HCT116 (cell line): ENCODE results near the gene UFD1. TPM values are rescaled to one million over a fixed set of nuclear protein-coding genes. Genes with fewer than 3 reads are reported as not detected.

Experiments used
- ATAC-seq: fragments of 200-7000 bp; cut with Tn5 transposase; 2 replicates; pipeline ENCODE4 v1.9.1; 2020; ENCODE audit warnings: mild to moderate bottlenecking, moderate library complexity
- BruUV-seq: library from RNA; stranded (reverse); fragments of 400-500 nt; replicated peaks from 2 replicates; lab custom pipeline; 2021; lab: Mats Ljungman, UMichigan
- CTCF ChIA-PET: fragments of 300-600 bp; sonication (Branson Sonifier 250); formaldehyde crosslinking; loops from one replicate; lab custom pipeline; 2021; ENCODE audit warnings: antibody characterized with exemption; lab: Charles Lee
- POLR2A ChIA-PET: fragments of 300-600, 350-600 bp; sonication (Branson Sonifier 250); formaldehyde crosslinking; loops from one replicate; lab custom pipeline; 2021; ENCODE audit warnings: antibody characterized with exemption; lab: Charles Lee
- RAD21 ChIA-PET, 2 experiments: fragments of 300-600 bp; sonication (Branson Sonifier 250); formaldehyde crosslinking; loops; one replicate each; lab custom pipeline; 2023; ENCODE audit warnings: low total read pairs in 2 of 2; ENCODE audit not compliant: uncharacterized antibody in 2 of 2, unreplicated experiment in 2 of 2, low non-redundant PET in 1 of 2; lab: Charles Lee
- DNase-seq: peaks from one replicate; pipeline ENCODE4 v3.0.0-alpha.2; 2010; ENCODE audit warnings: low read depth, low spot score
- H2AFZ ChIP-seq: fragments of 200-600 bp; shearing (Covaris generic), sonication (generic); 2 replicates; pipeline ENCODE4 v1.6.1; 2017; ENCODE audit warnings: low read depth, mixed run types, mixed read lengths, antibody characterized with exemption, low read length; ENCODE audit not compliant: poor library complexity, severe bottlenecking
- H3K27ac ChIP-seq: 2 replicates; pipeline ENCODE4 v1.5.1; 2012; ENCODE audit warnings: low read depth, low read length
- H3K27me3 ChIP-seq: fragments of 200-600 bp; sonication (generic); 2 replicates; pipeline ENCODE4 v1.6.1; 2016; ENCODE audit warnings: mixed run types, low read length, mixed read lengths; ENCODE audit not compliant: insufficient read depth
- H3K36me3 ChIP-seq, 2 experiments: fragments of 200-500 bp in 1 of 2; fragments of 200-600 bp in 1 of 2; sonication (Bioruptor generic) in 1 of 2; sonication (generic) in 1 of 2; 2 replicates each; pipeline versions ENCODE4 v1.5.1 to v1.6.1; 2014 to 2016; ENCODE audit warnings: low read length in 2 of 2, inconsistent platforms in 1 of 2, mixed read lengths in 1 of 2, mixed run types in 1 of 2; ENCODE audit not compliant: insufficient read depth in 2 of 2, control insufficient read depth in 1 of 2
- H3K4me1 ChIP-seq, 2 experiments: fragments of 200-600 bp in 1 of 2; sonication (generic) in 1 of 2; 2 replicates each; pipeline versions ENCODE4 v1.5.1 to v1.6.1; 2012 to 2017; ENCODE audit warnings: low read length in 2 of 2, inconsistent platforms in 1 of 2, mild to moderate bottlenecking in 1 of 2, mixed read lengths in 1 of 2, mixed run types in 1 of 2, moderate library complexity in 1 of 2; ENCODE audit not compliant: insufficient read depth in 2 of 2, control insufficient read depth in 1 of 2
- H3K4me2 ChIP-seq: fragments of 200-600 bp; sonication (generic); 2 replicates; pipeline ENCODE4 v1.6.1; 2017; ENCODE audit warnings: mixed run types, low read length, mixed read lengths
- H3K4me3 ChIP-seq, 2 experiments: fragments of 200-600 bp in 1 of 2; sonication (generic) in 1 of 2; replicated peaks in 1 of 2; 2 replicates each; pipeline ENCODE4 v1.5.1; 2011 to 2016; ENCODE audit warnings: low read length in 2 of 2, control low read depth in 1 of 2, low read depth in 1 of 2, mild to moderate bottlenecking in 1 of 2, mixed read lengths in 1 of 2, mixed run types in 1 of 2
- H3K79me2 ChIP-seq: fragments of 200-600 bp; sonication (generic); 2 replicates; pipeline ENCODE4 v1.6.1; 2017; ENCODE audit warnings: mild to moderate bottlenecking, mixed run types, low read length, moderate library complexity, mixed read lengths; ENCODE audit not compliant: insufficient read depth
- H3K9ac ChIP-seq: fragments of 200-600 bp; sonication (generic); 2 replicates; pipeline ENCODE4 v1.6.1; 2016; ENCODE audit warnings: low read length, mixed read lengths
- H3K9me2 ChIP-seq: fragments of 200-600 bp; sonication (generic), shearing (Covaris generic); 2 replicates; pipeline ENCODE4 v1.6.1; 2017; ENCODE audit warnings: mixed run types, mild to moderate bottlenecking, moderate library complexity; ENCODE audit not compliant: insufficient read depth
- H3K9me3 ChIP-seq, 2 experiments: fragments of 200-500 bp in 1 of 2; fragments of 200-600 bp in 1 of 2; sonication (Bioruptor generic) in 1 of 2; sonication (generic) in 1 of 2; 2 replicates each; pipeline ENCODE4 v1.6.1; 2014 to 2017; ENCODE audit warnings: low read length in 2 of 2, mixed read lengths in 2 of 2, inconsistent platforms in 1 of 2, low read depth in 1 of 2, mild to moderate bottlenecking in 1 of 2, mixed run types in 1 of 2, moderate library complexity in 1 of 2; ENCODE audit not compliant: control insufficient read depth in 1 of 2, insufficient read depth in 1 of 2
- H4K20me1 ChIP-seq: fragments of 200-600 bp; sonication (generic), shearing (Covaris generic); 2 replicates; pipeline ENCODE4 v1.6.1; 2017; ENCODE audit warnings: mixed run types, mild to moderate bottlenecking, moderate library complexity; ENCODE audit not compliant: insufficient read depth
- CBX3 ChIP-seq: IDR thresholded peaks from 2 replicates; pipeline ENCODE4 v1.6.1; 2012; ENCODE audit warnings: low read depth
- CEBPB ChIP-seq: IDR thresholded peaks from 2 replicates; pipeline ENCODE4 v1.6.1; 2012; ENCODE audit warnings: low read depth
- ELF1 ChIP-seq: IDR thresholded peaks from 2 replicates; pipeline ENCODE4 v1.6.1; 2012; ENCODE audit warnings: low read depth, borderline replicate concordance
- EZH2 ChIP-seq: fragments of 200-600 bp; sonication (generic); IDR thresholded peaks from 2 replicates; pipeline ENCODE4 v1.6.1; 2017; ENCODE audit warnings: antibody characterized with exemption, mixed run types
- FOSL1 ChIP-seq: IDR thresholded peaks from 2 replicates; pipeline ENCODE4 v1.6.1; 2012; ENCODE audit warnings: low read depth
- SP1 ChIP-seq: IDR thresholded peaks from 2 replicates; pipeline ENCODE4 v1.6.1; 2012; ENCODE audit warnings: low read depth
- TCF7L2 ChIP-seq: IDR thresholded peaks from 2 replicates; pipeline ENCODE4 v1.7.0; 2011; ENCODE audit warnings: borderline replicate concordance, inconsistent platforms; ENCODE audit not compliant: insufficient read depth, insufficient read length; ENCODE audit errors: extremely low read depth
- YY1 ChIP-seq: IDR thresholded peaks from 2 replicates; pipeline ENCODE4 v1.6.1; 2011; ENCODE audit warnings: low read length, low read depth, moderate library complexity, mild to moderate bottlenecking; ENCODE audit not compliant: insufficient replicate concordance; ENCODE audit errors: extremely low read depth
- ZFX ChIP-seq: fragments of 450-650 bp; IDR thresholded peaks from 2 replicates; pipeline ENCODE4 v1.6.1; 2017
- intact Hi-C: fragments of 100-400 bp; cut with micrococcal nuclease; formaldehyde crosslinking; loops from 2 replicates; pipeline ENCODE4 v1.10.0; 2022
- total RNA-seq: library from RNA; stranded (reverse); gene quantifications from one replicate; pipeline ENCODE4 v1.2.1, GENCODE V29; 2021; ENCODE audit not compliant: unreplicated experiment
- TF ChIP-seq, protein P1 (sequence below): IDR thresholded peaks from 2 replicates; pipeline ENCODE4 v1.6.1; 2011; ENCODE audit warnings: mild to moderate bottlenecking, low read length, moderate library complexity; ENCODE audit not compliant: insufficient replicate concordance; ENCODE audit errors: extremely low read depth
- TF ChIP-seq, protein P2 (sequence below): IDR thresholded peaks from 2 replicates; pipeline ENCODE4 v1.6.1; 2012; ENCODE audit warnings: low read depth

The UFD1 gene
- total RNA-seq, 1 experiment from 2014 or later: 97.5 TPM

DNA sequence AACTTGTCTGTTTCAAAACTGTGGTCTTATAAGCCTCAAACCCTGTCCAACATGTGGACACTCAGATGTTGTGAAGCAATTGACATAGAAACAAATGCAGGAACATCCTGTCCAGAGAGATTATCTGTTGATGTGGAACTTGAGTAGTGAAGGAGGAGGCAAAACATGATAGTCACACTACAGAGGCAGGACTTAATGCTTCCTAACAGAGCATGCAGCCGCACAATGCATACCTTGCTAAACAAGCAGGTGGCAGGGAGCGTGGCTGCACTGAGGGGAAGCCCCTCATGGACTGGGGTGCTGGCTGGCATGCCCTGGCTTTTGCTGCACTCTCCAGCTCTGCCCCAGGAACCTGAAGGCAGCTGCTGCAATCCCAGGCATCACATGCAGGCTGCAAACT is 36.8 kb downstream of the UFD1 start:
- peaks cover 7 to 9% of the 10 kb centered on the region in 2 experiments; a peak in 3 of 4 replicates for H3K4me1 ChIP-seq
- TF ChIP-seq ZFX: no peak
- TF ChIP-seq TCF7L2: no peak
- TF ChIP-seq, protein P1, sequence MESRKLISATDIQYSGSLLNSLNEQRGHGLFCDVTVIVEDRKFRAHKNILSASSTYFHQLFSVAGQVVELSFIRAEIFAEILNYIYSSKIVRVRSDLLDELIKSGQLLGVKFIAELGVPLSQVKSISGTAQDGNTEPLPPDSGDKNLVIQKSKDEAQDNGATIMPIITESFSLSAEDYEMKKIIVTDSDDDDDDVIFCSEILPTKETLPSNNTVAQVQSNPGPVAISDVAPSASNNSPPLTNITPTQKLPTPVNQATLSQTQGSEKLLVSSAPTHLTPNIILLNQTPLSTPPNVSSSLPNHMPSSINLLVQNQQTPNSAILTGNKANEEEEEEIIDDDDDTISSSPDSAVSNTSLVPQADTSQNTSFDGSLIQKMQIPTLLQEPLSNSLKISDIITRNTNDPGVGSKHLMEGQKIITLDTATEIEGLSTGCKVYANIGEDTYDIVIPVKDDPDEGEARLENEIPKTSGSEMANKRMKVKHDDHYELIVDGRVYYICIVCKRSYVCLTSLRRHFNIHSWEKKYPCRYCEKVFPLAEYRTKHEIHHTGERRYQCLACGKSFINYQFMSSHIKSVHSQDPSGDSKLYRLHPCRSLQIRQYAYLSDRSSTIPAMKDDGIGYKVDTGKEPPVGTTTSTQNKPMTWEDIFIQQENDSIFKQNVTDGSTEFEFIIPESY: no peak
- no peak for TF ChIP-seq ELF1
- TF ChIP-seq CEBPB: no peak
- TF ChIP-seq, protein P2, sequence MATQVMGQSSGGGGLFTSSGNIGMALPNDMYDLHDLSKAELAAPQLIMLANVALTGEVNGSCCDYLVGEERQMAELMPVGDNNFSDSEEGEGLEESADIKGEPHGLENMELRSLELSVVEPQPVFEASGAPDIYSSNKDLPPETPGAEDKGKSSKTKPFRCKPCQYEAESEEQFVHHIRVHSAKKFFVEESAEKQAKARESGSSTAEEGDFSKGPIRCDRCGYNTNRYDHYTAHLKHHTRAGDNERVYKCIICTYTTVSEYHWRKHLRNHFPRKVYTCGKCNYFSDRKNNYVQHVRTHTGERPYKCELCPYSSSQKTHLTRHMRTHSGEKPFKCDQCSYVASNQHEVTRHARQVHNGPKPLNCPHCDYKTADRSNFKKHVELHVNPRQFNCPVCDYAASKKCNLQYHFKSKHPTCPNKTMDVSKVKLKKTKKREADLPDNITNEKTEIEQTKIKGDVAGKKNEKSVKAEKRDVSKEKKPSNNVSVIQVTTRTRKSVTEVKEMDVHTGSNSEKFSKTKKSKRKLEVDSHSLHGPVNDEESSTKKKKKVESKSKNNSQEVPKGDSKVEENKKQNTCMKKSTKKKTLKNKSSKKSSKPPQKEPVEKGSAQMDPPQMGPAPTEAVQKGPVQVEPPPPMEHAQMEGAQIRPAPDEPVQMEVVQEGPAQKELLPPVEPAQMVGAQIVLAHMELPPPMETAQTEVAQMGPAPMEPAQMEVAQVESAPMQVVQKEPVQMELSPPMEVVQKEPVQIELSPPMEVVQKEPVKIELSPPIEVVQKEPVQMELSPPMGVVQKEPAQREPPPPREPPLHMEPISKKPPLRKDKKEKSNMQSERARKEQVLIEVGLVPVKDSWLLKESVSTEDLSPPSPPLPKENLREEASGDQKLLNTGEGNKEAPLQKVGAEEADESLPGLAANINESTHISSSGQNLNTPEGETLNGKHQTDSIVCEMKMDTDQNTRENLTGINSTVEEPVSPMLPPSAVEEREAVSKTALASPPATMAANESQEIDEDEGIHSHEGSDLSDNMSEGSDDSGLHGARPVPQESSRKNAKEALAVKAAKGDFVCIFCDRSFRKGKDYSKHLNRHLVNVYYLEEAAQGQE: no peak
- TF ChIP-seq YY1: no peak
- TF ChIP-seq SP1: no peak
- TF ChIP-seq FOSL1: no peak
- no peak for TF ChIP-seq CBX3
- no peak for TF ChIP-seq EZH2
- TF ChIP-seq, all 23 proteins: peak for 0
- ChIA-PET RAD21 (no interaction called here), CTCF (no interaction called here), POLR2A (no interaction called here)
- no peak overlapping the region for H3K4me3 ChIP-seq
- no peak overlapping the region for H3K4me2 ChIP-seq
- peaks cover 3 to 20% of the 10 kb centered on the region in 2 experiments; a peak in 3 of 4 replicates for H3K36me3 ChIP-seq
- peaks cover 58% of the 10 kb centered on the region for H3K79me2 ChIP-seq
- DNase-seq (no peak), ATAC-seq (no peak)
- no TSS peak for BruUV-seq
- no peaks in the 10 kb centered on the region for H3K9me3 ChIP-seq
- H3K9me2 ChIP-seq: no peaks in the 10 kb centered on the region
- H3K27me3 ChIP-seq: no peaks in the 10 kb centered on the region
- intact Hi-C loops: no loop called here
- H3K27ac ChIP-seq: no peak overlapping the region
- H3K9ac ChIP-seq: no peak overlapping the region
- no peak overlapping the region for H2AFZ ChIP-seq
- H4K20me1 ChIP-seq: peaks cover 3% of the 10 kb centered on the region; the same call in 1 of the 2 replicates
